Ammon's horn (tissue), 1 donor: Measurements from ENCODE around the gene BRD3OS.

Source experiments
- DNase-seq: peaks from one replicate; pipeline ENCODE4 v3.0.0-alpha.2; 2016; ENCODE audit warnings: low spot score

Gene BRD3OS

DNA sequence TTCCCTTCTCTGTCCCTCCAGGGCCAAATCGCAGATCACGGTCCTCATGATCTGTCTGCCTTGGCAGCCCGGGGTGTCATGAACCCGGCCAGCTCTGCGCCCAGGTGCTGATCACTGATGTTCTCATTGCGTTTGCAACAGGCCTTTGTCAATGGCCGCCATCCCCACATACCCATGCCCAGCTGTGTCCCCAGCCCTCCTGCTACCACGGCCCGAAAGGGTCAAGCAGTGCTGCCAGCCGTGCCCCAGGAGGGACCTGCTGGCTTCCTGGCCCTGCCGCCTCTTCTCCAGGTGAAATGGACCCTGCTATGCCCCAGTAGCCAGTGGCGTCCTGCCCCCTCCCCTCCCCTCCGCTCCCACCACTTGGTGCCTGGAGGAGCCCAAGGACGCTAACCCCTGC is 20.4 kb upstream of the BRD3OS start:
- DNase-seq, result no peak

DNA sequence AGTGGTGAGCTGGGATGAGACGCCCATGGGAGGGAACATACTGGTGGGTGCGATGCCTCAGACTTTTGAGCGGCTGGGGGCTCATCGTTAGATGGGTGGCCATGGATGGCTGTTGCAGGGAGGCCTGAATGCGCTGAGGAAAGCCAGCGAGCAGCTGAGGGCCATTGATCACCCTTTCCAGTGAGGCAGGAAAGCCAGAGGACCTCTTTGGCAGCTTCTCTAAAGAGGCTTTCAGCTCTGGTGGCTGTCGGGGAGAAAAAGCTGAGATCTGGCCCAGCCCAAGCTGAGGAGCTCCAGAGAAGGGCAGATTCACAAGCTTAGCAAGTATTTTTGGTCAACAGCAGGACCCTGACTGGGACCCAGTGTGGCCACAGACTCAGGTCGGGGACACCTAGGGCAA is 19.9 kb upstream of the BRD3OS start:
- DNase-seq, result no peak

- DNase-seq, result no peak
Observed at GRCh38 chr9:134007150-134007549, 18.1 kb upstream of the BRD3OS start.

- no peak for DNase-seq
Observed at GRCh38 chr9:134007571-134007970, 17.7 kb upstream of the BRD3OS start.

GRCh38 chr9:134010310-134011173 is 14.7 kb upstream of the BRD3OS start:
- no peak for DNase-seq

DNA sequence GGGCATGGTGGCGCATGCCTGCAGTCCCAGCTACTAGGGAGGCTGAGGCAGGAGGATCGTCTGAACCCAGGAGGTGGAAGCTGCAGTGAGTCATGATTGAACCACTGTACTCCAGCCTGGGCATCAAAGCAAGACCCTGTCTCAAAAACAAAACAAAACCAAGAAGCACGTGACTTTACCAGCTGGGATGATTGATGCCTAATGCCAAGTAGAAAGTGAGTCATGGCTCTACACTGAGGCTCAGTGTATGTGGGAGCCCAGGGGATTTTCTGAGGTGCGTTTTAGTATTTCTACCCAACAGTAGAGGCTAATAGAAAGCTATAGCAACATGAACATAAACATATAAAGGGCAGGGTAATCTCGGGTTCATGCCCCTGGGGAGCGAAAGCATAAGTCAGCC is 13.9 kb upstream of the BRD3OS start:
- DNase-seq, result no peak

GRCh38 chr9:134014946-134015345 is 10.3 kb upstream of the BRD3OS start:
- DNase-seq, result no peak

DNA sequence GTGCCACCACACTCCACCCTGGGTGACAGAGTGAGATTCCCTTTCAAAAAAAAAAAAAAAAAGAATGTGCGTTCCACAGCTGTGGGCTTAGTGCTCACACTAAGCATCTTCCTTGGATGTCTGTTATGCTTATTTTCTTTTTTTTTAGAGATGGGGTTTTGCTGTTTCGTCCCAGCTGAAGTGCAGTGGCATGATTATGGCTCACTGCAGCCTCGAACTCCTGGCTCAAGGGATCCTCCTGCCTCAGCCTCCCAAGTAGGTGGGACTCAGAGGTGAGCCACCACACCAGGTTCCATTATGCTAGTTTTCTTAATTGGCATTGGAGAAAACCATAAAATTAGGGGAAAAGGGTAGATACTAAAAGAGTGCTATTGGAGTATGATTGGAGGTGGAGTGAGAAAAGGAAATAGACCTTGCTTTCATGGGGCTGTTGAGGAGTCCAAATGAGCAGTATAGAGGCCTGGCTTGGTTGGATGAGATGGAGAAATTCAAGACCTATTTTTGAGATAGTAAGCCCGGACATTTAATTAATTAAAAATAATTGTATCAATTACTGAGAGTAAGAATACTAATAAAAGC is 978 bp upstream of the BRD3OS start:
- DNase-seq, result no peak

GRCh38 chr9:134025606-134026541 is 593 bp downstream of the BRD3OS start:
- DNase-seq, result peak; percentile 45

GRCh38 chr9:134026581-134026980 is 1.3 kb downstream of the BRD3OS start:
- DNase-seq, result no peak

DNA sequence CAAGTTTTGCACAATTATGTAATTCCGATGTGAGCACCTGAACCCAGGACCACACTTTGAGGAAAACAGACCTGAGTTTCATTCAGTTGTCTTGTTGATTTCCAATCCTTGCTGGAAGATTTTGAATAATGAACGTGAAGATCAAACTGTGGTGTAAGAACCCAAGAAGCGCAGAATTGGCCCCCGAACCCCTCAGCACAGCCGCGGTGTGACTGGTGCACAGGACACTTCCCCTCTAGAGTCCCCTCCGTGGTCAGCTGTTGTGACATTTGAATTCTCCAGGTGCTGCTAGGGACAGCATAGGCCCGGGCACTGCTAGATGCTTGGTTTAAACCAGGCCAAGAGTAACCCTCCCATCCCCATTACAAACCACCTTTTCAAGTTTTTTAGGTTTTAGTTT is 1.7 kb downstream of the BRD3OS start:
- no peak for DNase-seq

- no peak for DNase-seq
Observed at GRCh38 chr9:134027561-134027960, 2.3 kb downstream of the BRD3OS start.

- no peak for DNase-seq
Observed at GRCh38 chr9:134028076-134028475, 2.8 kb downstream of the BRD3OS start.

DNA sequence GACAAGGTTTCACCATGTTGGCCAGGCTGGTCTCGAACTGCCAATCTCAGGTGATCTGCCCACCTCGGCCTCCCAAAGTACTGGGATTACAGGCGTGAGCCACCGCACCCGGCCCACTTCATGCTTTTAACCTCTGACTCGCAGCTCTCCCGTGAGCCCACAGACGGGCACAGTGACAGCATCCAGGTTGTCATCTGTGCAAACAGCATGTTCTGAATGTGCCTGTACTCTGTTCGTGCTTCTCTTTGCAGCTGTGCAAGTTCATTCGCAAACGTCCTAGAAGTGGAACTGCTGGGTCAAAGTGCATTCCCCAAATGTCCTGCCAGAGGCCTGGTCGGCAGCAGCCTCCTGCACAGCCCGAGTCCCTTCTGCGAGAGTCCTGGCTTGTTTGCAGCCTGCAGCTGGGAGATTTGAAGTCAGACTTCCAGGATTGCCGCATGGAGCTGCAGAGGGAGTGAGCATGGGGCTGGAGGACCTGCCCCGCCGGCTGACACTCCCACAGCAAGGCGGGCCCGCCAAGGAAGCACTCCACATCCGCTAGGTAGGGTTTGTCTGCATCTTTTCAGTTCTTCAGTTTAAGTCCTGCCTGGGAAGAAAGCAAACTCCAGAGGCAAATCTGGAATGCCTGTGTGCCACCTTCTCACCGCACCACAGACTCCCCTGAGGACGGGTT is 3.4 kb downstream of the BRD3OS start:
- DNase-seq, result no peak

DNA sequence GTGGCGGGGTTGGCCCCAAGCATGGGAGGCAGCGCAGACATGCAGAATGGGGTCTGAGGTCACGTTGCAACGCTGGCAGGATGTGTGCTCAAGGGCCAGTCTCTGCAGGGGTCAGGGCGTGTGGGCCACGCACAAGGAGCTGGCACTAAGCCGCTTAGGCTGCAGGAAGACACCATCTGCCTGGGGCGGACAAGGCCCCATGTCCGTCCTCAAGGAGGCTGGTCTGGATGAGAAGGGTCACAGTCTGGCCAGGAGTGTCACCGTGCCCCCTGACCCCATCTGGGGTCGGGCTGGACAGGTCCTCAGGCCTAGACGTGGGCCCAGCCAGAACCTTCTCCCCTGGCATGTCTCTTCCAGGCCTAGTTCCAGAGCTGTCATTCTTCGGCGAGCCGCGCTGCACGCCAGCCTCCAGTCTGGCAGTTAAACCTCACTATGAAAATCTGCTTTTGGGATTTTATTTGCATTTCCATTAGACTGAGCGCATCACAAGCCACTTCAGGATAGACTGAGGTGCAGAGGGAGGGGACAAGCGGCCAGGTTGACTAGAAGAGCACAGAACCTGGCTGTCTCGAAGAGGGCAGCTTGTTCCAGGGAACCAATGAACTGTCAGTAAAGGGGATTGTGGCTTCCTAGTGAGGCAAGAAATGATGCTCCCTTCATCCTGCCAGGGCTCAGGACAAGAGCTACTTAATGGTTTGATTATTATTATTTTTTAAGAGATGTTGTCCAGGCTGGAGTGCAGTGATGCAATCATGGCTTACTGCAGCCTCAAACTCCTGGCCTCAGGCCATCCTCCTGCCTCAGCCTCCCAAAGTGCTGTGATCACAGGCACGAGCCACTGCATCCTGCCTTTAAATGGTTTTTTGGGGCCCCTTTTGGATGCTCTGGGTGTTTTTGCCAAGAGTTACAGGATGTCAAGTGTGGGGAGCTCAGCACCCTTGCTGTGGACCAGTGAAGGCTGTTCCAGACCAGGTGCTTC is 4.3 kb downstream of the BRD3OS start:
- no peak for DNase-seq

GRCh38 chr9:134030821-134031470 is 5.7 kb downstream of the BRD3OS start:
- no peak for DNase-seq

GRCh38 chr9:134031783-134032182 is 6.5 kb downstream of the BRD3OS start:
- DNase-seq, result no peak

- no peak for DNase-seq
Observed at GRCh38 chr9:134032456-134033222, 7.4 kb downstream of the BRD3OS start.

DNA sequence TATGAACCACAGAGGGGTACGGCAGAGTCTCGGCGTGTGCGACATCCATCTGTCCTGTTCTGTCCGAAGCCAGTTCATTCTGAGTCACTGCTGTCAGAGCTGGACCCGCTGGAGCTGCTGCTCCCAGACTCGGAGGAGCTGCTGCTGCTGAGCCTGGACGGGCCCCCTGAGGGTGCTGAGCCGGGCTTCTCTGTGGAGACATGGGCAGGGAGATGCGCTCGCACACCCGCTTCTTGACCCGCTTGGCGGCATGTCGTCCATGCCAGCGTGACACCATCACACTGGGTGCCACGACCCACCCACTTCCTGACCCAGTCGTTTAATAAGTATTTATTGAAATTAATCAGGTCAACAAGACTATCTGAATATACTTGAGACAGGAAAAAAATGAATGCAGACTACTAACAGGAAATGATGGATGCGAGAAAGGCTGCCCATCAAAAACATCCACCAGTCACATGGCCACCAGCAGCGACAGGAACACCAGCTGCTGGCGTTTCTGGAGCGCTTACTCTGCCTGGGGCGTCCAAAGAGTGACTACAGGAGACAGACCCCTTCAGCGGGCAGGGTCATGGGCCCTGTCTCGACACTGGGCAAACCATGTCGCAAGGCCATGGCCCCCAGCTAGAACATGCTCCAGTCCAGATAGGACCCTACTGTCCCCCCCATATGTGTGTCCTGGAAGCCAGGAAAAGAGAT is 8.4 kb downstream of the BRD3OS start:
- DNase-seq, result no peak
